ENCODE data around the gene USP6NL. TPM values are rescaled to one million over a fixed set of nuclear protein-coding genes. Genes with fewer than 3 reads are reported as not detected.

USP6NL gene
- total RNA-seq, 4 donors from 2014 or later = 13.2 to 24.6 (median 19.4) TPM

GRCh38 chr10:11608159-11609013 is 3.1 kb downstream of the USP6NL start:
- no peak for TF ChIP-seq CTCF (IDR thresholded peaks at IDR 0.05; ENCODE audit: low read depth)

GRCh38 chr10:11605807-11606408 is 5.5 kb downstream of the USP6NL start:
- TF ChIP-seq CTCF (IDR thresholded peaks at IDR 0.05; ENCODE audit: low read depth) = no peak

DNA sequence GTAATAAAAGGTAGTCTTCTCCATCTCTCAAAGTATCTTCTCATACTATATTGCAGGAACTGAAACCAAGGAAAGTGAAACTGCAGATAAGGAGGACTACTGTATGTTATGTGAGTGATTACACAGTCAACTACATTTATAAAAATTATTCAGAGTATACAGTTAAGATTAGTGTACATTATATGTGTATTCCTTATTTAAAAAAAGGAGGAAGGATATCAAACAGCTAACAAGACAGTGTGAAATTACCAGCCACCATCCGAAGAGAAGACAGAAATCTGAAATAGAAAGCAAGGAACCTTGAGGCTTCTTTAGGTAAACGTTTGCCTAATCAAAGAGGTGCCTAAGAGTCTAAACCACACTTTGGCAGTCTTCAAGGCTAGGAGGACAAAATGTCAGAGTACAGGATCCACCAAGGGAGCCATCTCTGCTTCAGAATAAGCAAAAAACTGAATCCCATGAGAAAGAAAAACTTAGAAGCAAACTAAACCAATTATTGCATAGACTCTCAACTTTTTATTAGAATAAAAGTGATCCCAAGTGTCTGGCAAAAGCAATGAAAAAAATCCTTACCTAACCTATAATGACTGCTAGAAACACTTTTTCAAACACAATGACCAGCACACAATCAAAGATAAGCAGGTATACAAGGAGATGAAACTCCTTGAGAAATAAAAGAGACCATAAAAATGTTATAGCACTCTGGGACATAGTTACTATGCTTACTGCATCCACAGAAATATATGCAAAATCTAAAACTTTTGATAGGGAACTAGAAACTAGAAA is 6.4 kb downstream of the USP6NL start:
- TF ChIP-seq CTCF (IDR thresholded peaks at IDR 0.05; ENCODE audit: low read depth) = no peak

- TF ChIP-seq CTCF (IDR thresholded peaks at IDR 0.05; ENCODE audit: low read depth) = no peak
Measured at GRCh38 chr10:11603741-11604140, 7.7 kb downstream of the USP6NL start.

GRCh38 chr10:11602919-11603523 is 8.4 kb downstream of the USP6NL start:
- TF ChIP-seq CTCF (IDR thresholded peaks at IDR 0.05; ENCODE audit: low read depth) = no peak

- TF ChIP-seq CTCF (IDR thresholded peaks at IDR 0.05; ENCODE audit: low read depth) = no peak
Measured at GRCh38 chr10:11602358-11602757, 9.1 kb downstream of the USP6NL start.
